Suprapubic skin (tissue), 4 donors: ENCODE results near the gene SIRT3.

Source experiments
- EP300 ChIP-seq: sonication (generic); formaldehyde crosslinking; IDR thresholded peaks from one replicate; pipeline ENCODE4 v1.6.1; 2017; ENCODE audit warnings: antibody characterized with exemption
- POLR2A ChIP-seq, 2 donors: fragments of 450-650 bp; IDR thresholded peaks; one replicate each; pipeline ENCODE4 v1.6.1; 2017; ENCODE audit warnings: antibody characterized with exemption in 2 of 2, mild to moderate bottlenecking in 2 of 2, moderate library complexity in 2 of 2
- POLR2AphosphoS5 ChIP-seq, 3 donors: sonication (generic); formaldehyde crosslinking; IDR thresholded peaks; one replicate each; pipeline ENCODE4 v1.6.1; 2017; ENCODE audit warnings: antibody characterized with exemption in 3 of 3
- TF ChIP-seq, protein P1 (sequence below), 2 donors: fragments of 200-600 bp in 1 of 2; fragments of 450-650 bp in 1 of 2; sonication (generic) in 1 of 2; IDR thresholded peaks; one replicate each; pipeline ENCODE4 v1.5.1; 2016 to 2019; ENCODE audit warnings: antibody characterized with exemption in 2 of 2, mild to moderate bottlenecking in 1 of 2, moderate library complexity in 1 of 2

DNA sequence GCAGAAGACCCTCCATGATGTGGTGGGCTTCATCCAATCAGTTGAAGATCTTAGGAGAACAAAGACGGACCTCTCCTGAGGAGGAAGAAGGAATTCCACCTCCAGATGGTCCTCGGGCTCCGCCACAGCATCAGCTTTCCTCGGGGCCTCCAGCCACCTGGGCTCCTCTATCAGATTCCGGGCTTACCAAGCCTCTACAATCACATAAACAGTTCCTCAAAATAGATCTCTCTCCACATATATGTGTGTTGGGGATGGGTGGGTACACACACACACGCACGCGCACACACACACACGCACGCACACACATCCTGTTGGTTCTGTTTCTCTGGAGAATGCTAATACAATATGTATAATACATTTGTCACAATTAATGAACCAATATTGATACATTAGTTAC lies 23.3 kb upstream of the SIRT3 start:
- TF ChIP-seq, protein P1, sequence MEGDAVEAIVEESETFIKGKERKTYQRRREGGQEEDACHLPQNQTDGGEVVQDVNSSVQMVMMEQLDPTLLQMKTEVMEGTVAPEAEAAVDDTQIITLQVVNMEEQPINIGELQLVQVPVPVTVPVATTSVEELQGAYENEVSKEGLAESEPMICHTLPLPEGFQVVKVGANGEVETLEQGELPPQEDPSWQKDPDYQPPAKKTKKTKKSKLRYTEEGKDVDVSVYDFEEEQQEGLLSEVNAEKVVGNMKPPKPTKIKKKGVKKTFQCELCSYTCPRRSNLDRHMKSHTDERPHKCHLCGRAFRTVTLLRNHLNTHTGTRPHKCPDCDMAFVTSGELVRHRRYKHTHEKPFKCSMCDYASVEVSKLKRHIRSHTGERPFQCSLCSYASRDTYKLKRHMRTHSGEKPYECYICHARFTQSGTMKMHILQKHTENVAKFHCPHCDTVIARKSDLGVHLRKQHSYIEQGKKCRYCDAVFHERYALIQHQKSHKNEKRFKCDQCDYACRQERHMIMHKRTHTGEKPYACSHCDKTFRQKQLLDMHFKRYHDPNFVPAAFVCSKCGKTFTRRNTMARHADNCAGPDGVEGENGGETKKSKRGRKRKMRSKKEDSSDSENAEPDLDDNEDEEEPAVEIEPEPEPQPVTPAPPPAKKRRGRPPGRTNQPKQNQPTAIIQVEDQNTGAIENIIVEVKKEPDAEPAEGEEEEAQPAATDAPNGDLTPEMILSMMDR (IDR thresholded peaks at IDR 0.05): no peak
- TF ChIP-seq POLR2A (IDR thresholded peaks at IDR 0.05): no peak
- no peak for TF ChIP-seq POLR2AphosphoS5 (IDR thresholded peaks at IDR 0.05)
- no peak for TF ChIP-seq EP300
